HCT116 (cell line): ENCODE data around the gene CD34.

ENCODE experiments used
- CEBPB ChIP-seq: IDR thresholded peaks from 2 replicates; pipeline ENCODE4 v1.6.1; 2012; ENCODE audit warnings: low read depth
- EGR1 ChIP-seq: IDR thresholded peaks from 2 replicates; pipeline ENCODE4 v1.6.1; 2012; ENCODE audit warnings: low read depth
- FOSL1 ChIP-seq: IDR thresholded peaks from 2 replicates; pipeline ENCODE4 v1.6.1; 2012; ENCODE audit warnings: low read depth
- JUND ChIP-seq: IDR thresholded peaks from 2 replicates; pipeline ENCODE4 v1.6.1; 2012
- MAX ChIP-seq: IDR thresholded peaks from 2 replicates; pipeline ENCODE4 v1.6.1; 2012
- POLR2A ChIP-seq: IDR thresholded peaks from 2 replicates; pipeline ENCODE4 v1.7.0; 2011; ENCODE audit warnings: borderline replicate concordance; ENCODE audit not compliant: insufficient read depth, insufficient read length; ENCODE audit errors: extremely low read depth
- POLR2AphosphoS5 ChIP-seq: IDR thresholded peaks from 2 replicates; pipeline ENCODE4 v1.6.1; 2011; ENCODE audit warnings: mild to moderate bottlenecking, low read depth, low read length, moderate library complexity
- RAD21 ChIP-seq: IDR thresholded peaks from 2 replicates; pipeline ENCODE4 v1.6.1; 2012; ENCODE audit warnings: low read depth, mild to moderate bottlenecking
- SP1 ChIP-seq: IDR thresholded peaks from 2 replicates; pipeline ENCODE4 v1.6.1; 2012; ENCODE audit warnings: low read depth
- SRF ChIP-seq: IDR thresholded peaks from 2 replicates; pipeline ENCODE4 v1.6.1; 2012; ENCODE audit warnings: low read depth
- ZFX ChIP-seq: fragments of 450-650 bp; IDR thresholded peaks from 2 replicates; pipeline ENCODE4 v1.6.1; 2017
- TF ChIP-seq, protein P1 (sequence below), 3 experiments: fragments of 200-600 bp in 1 of 3; sonication (generic) in 1 of 3; IDR thresholded peaks in 2 of 3; conservative IDR thresholded peaks in 1 of 3; 2 replicates each; pipeline ENCODE4 v1.5.1; 2012 to 2017; ENCODE audit warnings: low read depth in 2 of 3, low read length in 2 of 3, antibody characterized with exemption in 1 of 3, borderline replicate concordance in 1 of 3, control low read depth in 1 of 3, mild to moderate bottlenecking in 1 of 3, mixed read lengths in 1 of 3, mixed run types in 1 of 3, moderate library complexity in 1 of 3; ENCODE audit not compliant: insufficient read depth in 1 of 3

GRCh38 chr1:207923121-207923520 is 12.2 kb upstream of the CD34 start:
- TF ChIP-seq, protein P1, sequence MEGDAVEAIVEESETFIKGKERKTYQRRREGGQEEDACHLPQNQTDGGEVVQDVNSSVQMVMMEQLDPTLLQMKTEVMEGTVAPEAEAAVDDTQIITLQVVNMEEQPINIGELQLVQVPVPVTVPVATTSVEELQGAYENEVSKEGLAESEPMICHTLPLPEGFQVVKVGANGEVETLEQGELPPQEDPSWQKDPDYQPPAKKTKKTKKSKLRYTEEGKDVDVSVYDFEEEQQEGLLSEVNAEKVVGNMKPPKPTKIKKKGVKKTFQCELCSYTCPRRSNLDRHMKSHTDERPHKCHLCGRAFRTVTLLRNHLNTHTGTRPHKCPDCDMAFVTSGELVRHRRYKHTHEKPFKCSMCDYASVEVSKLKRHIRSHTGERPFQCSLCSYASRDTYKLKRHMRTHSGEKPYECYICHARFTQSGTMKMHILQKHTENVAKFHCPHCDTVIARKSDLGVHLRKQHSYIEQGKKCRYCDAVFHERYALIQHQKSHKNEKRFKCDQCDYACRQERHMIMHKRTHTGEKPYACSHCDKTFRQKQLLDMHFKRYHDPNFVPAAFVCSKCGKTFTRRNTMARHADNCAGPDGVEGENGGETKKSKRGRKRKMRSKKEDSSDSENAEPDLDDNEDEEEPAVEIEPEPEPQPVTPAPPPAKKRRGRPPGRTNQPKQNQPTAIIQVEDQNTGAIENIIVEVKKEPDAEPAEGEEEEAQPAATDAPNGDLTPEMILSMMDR (IDR thresholded peaks at IDR 0.05 in 2 of 3, conservative IDR thresholded peaks at IDR 0.05 in 1 of 3; ENCODE audit: borderline replicate concordance in 1 of 3, insufficient read depth in 1 of 3, low read depth in 2 of 3, low read length in 2 of 3) = no peak
- TF ChIP-seq SRF (no peak), SP1 (no peak), RAD21 (no peak), ZFX (no peak), POLR2A (no peak), CEBPB (no peak), JUND (no peak), MAX (no peak), FOSL1 (no peak), EGR1 (no peak), POLR2AphosphoS5 (no peak)
